H1 (cell line): Measurements from ENCODE around the gene ARGLU1. TPM values are rescaled to one million over a fixed set of nuclear protein-coding genes. Genes with fewer than 3 reads are reported as not detected.

Experiments
- CBX8 ChIP-seq: fragments of 300-800, 300-1000 bp; sonication (generic); IDR thresholded peaks from 2 replicates; pipeline ENCODE4 v1.7.1; 2016; ENCODE audit warnings: low read depth, low read length, borderline replicate concordance
- NANOG ChIP-seq: IDR thresholded peaks from 2 replicates; pipeline ENCODE4 v1.6.1; 2011; ENCODE audit warnings: low read length, low read depth, mild to moderate bottlenecking, inconsistent platforms; ENCODE audit not compliant: insufficient read depth, poor library complexity, severe bottlenecking
- polyA plus RNA-seq, 7 experiments: library from polyadenylated mRNA; depleted of rRNA in 3 of 7; stranded (reverse) in 5 of 7; unstranded in 2 of 7; fragments of >200 nt in 5 of 7; fragments of 200-250 nt in 2 of 7; gene quantifications; 1 replicate in 5 of 7; 2 replicates in 1 of 7; 4 replicates in 1 of 7; pipeline versions ENCODE4 v1.2.1 to v1.2.3, GENCODE V29; 2011 to 2013; ENCODE audit warnings: missing spikeins in 2 of 7, mixed read lengths in 2 of 7
- total RNA-seq: library from RNA; stranded (reverse); fragmentation: NEBNext Ultra II Directional; extraction: Animal tissue kit (Norgen Biotek cat#: 25700); gene quantifications from 2 replicates; pipeline ENCODE4 v1.2.1, GENCODE V29; 2021

The ARGLU1 gene
- total and polyA plus RNA-seq, 2 of the 8 experiments (the other 6 are each of a cell fraction or from before 2014, with no cell fraction given) = 47.8 to 84.9 TPM

GRCh38 chr13:106517109-106517847, 50.7 kb downstream of the ARGLU1 start (continued):
- no peak for TF ChIP-seq CBX8
- no peak for TF ChIP-seq NANOG
